ENCODE data around the gene MSH6. TPM values are rescaled to one million over a fixed set of nuclear protein-coding genes. Genes with fewer than 3 reads are reported as not detected.

MSH6 gene
- total RNA-seq, 2 experiments from 2014 or later: 37.3 to 38.5 TPM

GRCh38 chr2:47774567-47774966 lies 8.4 kb upstream of the MSH6 start:
- TF ChIP-seq CTCF (IDR thresholded peaks at IDR 0.05): no peak
- intact Hi-C loops (cut with DNase I, micrococcal nuclease): no loop called here
- Mint-ChIP-seq H3K9me3 (no peaks in the 10 kb centered on the region), H3K4me3 (no peak overlapping the region), H3K27me3 (no peaks in the 10 kb centered on the region), H3K36me3 (ENCODE audit: low read depth) (no peaks in the 10 kb centered on the region), H3K4me1 (ENCODE audit: low read depth) (no peaks in the 10 kb centered on the region), H3K27ac (no peak overlapping the region)
- H3K4me1 ChIP-seq (ENCODE audit: insufficient read depth, low read length): no peaks in the 10 kb centered on the region
- H3K9me3 ChIP-seq (ENCODE audit: control insufficient read depth in 1 of 2, insufficient read depth in 1 of 2, low read length in 2 of 2): no peaks in the 10 kb centered on the region
- no peaks in the 10 kb centered on the region for H3K36me3 ChIP-seq (ENCODE audit: insufficient read depth, low read length)
- peak overlapping the region in 1 of 2 donors; percentile 7 for H3K27ac ChIP-seq (ENCODE audit: low read depth in 1 of 2, low read length in 2 of 2)
- POLR2A ChIA-PET: no interaction called here
- CTCF ChIA-PET: no interaction called here
- ATAC-seq (ENCODE audit: poor library complexity) (no peak), DNase-seq (no peak)
- no peaks in the 10 kb centered on the region for H3K27me3 ChIP-seq (ENCODE audit: control insufficient read depth in 1 of 2, insufficient read depth in 2 of 2, low read length in 2 of 2)
- no peak overlapping the region for H3K4me3 ChIP-seq (ENCODE audit: low read length)

- Histone ChIP-seq H3K4me1 (ENCODE audit: insufficient read depth, low read length) (peaks cover 4% of the 10 kb centered on the region), H3K9me3 (ENCODE audit: control insufficient read depth in 1 of 2, insufficient read depth in 1 of 2, low read length in 2 of 2) (no peaks in the 10 kb centered on the region), H3K27me3 (ENCODE audit: control insufficient read depth in 1 of 2, insufficient read depth in 2 of 2, low read length in 2 of 2) (no peaks in the 10 kb centered on the region), H3K36me3 (ENCODE audit: insufficient read depth, low read length) (no peaks in the 10 kb centered on the region), H3K4me3 (ENCODE audit: low read length) (no peak overlapping the region), H3K27ac (ENCODE audit: low read depth in 1 of 2, low read length in 2 of 2) (no peak overlapping the region)
- Mint-ChIP-seq H3K27ac (no peak overlapping the region), H3K4me3 (no peak overlapping the region), H3K27me3 (no peaks in the 10 kb centered on the region), H3K36me3 (ENCODE audit: low read depth) (no peaks in the 10 kb centered on the region), H3K9me3 (no peaks in the 10 kb centered on the region), H3K4me1 (ENCODE audit: low read depth) (peaks cover 3% of the 10 kb centered on the region)
- DNase-seq (no peak), ATAC-seq (ENCODE audit: poor library complexity) (no peak)
- TF ChIP-seq CTCF (IDR thresholded peaks at IDR 0.05): no peak
- intact Hi-C loops (cut with DNase I, micrococcal nuclease): no loop called here
- ChIA-PET CTCF (interaction anchor here (1.2 kb wide), 1 partner anchor 10 kb away, joined by 6 read pairs; no protein-coding TSS in a partner anchor), POLR2A (no interaction called here)
These were observed 5.5 kb upstream of the MSH6 start for GRCh38 chr2:47777277-47777937.

GRCh38 chr2:47778698-47779425 lies 4.1 kb upstream of the MSH6 start:
- no peak overlapping the region for H3K4me3 Mint-ChIP-seq
- no peak overlapping the region for H3K27ac Mint-ChIP-seq
- no peaks in the 10 kb centered on the region for H3K27me3 Mint-ChIP-seq
- no peak overlapping the region for H3K4me3 ChIP-seq (ENCODE audit: low read length)
- no peaks in the 10 kb centered on the region for H3K27me3 ChIP-seq (ENCODE audit: control insufficient read depth in 1 of 2, insufficient read depth in 2 of 2, low read length in 2 of 2)
- H3K27ac ChIP-seq (ENCODE audit: low read depth in 1 of 2, low read length in 2 of 2): no peak overlapping the region
- intact Hi-C loops (cut with DNase I, micrococcal nuclease): no loop called here
- peaks cover 7% of the 10 kb centered on the region for H3K4me1 ChIP-seq (ENCODE audit: insufficient read depth, low read length)
- ChIA-PET CTCF (interaction anchor here (1.3 kb wide), 1 partner anchor 11 kb away, joined by 3 read pairs; no protein-coding TSS in a partner anchor), POLR2A (no interaction called here)
- ATAC-seq (ENCODE audit: poor library complexity) (no peak), DNase-seq (no peak)
- H3K36me3 ChIP-seq (ENCODE audit: insufficient read depth, low read length): no peaks in the 10 kb centered on the region
- peaks cover 6% of the 10 kb centered on the region for H3K4me1 Mint-ChIP-seq (ENCODE audit: low read depth)
- TF ChIP-seq CTCF (IDR thresholded peaks at IDR 0.05): no peak
- H3K9me3 Mint-ChIP-seq: no peaks in the 10 kb centered on the region
- H3K9me3 ChIP-seq (ENCODE audit: control insufficient read depth in 1 of 2, insufficient read depth in 1 of 2, low read length in 2 of 2): no peaks in the 10 kb centered on the region
- no peaks in the 10 kb centered on the region for H3K36me3 Mint-ChIP-seq (ENCODE audit: low read depth)
